ENCODE measurements around the gene ZNF853. TPM values are rescaled to one million over a fixed set of nuclear protein-coding genes. Genes with fewer than 3 reads are reported as not detected.

ZNF853 gene
- total and polyA plus RNA-seq, 4 donors: 0.04 to 3.0 (median 0.51) TPM

DNA sequence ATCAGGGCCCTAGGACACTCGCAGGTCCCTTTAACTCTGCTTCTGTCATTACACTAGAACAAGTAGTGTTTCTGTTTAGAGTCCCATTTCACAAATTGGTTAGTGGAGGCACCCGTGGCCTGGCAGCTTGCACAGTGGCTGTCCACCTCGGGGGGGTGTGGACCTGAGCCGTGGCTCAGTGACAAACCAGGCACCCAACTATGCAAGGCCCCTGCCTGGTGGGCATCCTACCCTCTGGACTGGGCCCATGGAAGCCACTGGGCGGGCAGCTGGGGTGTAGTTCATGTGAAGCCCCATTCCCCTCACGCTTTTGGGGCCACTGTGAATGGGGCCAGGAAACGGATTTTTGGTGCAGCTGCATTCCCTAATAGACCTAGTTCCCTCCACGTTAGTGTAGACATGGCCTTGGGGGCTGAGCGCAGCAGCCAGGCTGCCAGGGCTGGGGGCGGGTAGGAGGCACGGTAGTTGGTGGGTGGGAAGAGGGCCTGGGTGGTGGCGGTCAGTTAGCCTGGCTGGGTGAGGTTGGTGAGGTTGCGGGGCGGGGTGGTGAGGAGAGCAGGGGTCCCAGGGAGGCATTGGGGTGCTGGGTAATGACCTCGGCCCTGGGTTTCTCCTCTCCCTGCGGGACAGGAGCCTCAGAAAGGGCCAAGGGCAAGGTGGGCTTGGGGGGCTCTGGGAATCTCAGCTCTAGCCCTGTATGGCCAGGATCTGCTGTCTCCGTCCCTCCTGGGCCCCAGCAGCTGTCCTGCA lies 40.4 kb downstream of the ZNF853 start:
- H3K4me1 ChIP-seq (ENCODE audit: control insufficient read depth in 4 of 4, insufficient read depth in 4 of 4, low read length in 3 of 4): no peaks in the 10 kb centered on the region
- TF ChIP-seq RXRA (IDR thresholded peaks at IDR 0.05): no peak
- no peak for TF ChIP-seq FOXA1 (IDR thresholded peaks at IDR 0.05)
- TF ChIP-seq NR2F2 (IDR thresholded peaks at IDR 0.05): no peak
- TF ChIP-seq YY1 (IDR thresholded peaks at IDR 0.05): no peak
- TF ChIP-seq, protein P1, sequence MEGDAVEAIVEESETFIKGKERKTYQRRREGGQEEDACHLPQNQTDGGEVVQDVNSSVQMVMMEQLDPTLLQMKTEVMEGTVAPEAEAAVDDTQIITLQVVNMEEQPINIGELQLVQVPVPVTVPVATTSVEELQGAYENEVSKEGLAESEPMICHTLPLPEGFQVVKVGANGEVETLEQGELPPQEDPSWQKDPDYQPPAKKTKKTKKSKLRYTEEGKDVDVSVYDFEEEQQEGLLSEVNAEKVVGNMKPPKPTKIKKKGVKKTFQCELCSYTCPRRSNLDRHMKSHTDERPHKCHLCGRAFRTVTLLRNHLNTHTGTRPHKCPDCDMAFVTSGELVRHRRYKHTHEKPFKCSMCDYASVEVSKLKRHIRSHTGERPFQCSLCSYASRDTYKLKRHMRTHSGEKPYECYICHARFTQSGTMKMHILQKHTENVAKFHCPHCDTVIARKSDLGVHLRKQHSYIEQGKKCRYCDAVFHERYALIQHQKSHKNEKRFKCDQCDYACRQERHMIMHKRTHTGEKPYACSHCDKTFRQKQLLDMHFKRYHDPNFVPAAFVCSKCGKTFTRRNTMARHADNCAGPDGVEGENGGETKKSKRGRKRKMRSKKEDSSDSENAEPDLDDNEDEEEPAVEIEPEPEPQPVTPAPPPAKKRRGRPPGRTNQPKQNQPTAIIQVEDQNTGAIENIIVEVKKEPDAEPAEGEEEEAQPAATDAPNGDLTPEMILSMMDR (IDR thresholded peaks at IDR 0.05; ENCODE audit: low read depth, low read length, missing input control): no peak
- no peak for TF ChIP-seq RAD21 (IDR thresholded peaks at IDR 0.05)
- TF ChIP-seq FOXA2 (IDR thresholded peaks at IDR 0.05): no peak
- TF ChIP-seq JUND (IDR thresholded peaks at IDR 0.05): no peak
- TF ChIP-seq SP1 (IDR thresholded peaks at IDR 0.05): no peak
- TF ChIP-seq HNF4A (conservative IDR thresholded peaks at IDR 0.05): no peak
- TF ChIP-seq, protein P2, sequence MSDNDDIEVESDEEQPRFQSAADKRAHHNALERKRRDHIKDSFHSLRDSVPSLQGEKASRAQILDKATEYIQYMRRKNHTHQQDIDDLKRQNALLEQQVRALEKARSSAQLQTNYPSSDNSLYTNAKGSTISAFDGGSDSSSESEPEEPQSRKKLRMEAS (IDR thresholded peaks at IDR 0.05): no peak
- TF ChIP-seq, protein P3, sequence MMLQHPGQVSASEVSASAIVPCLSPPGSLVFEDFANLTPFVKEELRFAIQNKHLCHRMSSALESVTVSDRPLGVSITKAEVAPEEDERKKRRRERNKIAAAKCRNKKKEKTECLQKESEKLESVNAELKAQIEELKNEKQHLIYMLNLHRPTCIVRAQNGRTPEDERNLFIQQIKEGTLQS (IDR thresholded peaks at IDR 0.05): no peak
- no peak overlapping the region for H3K27ac ChIP-seq (ENCODE audit: low read depth in 1 of 2, low read length in 2 of 2)
- no peak overlapping the region for H3K4me3 ChIP-seq (ENCODE audit: low read depth in 1 of 3, low read length in 3 of 3)
- WGBS: 95% methylated on average over 17 of the region's 17 CpGs
- H3K9me3 ChIP-seq (ENCODE audit: control insufficient read depth in 4 of 4, low read length in 3 of 4): peaks cover 2 to 24% (median 8%) of the 10 kb centered on the region in 4 donors
- DNase-seq (ENCODE audit: low spot score): peak; percentile 28
- no peak overlapping the region for H3K9ac ChIP-seq (ENCODE audit: low read depth in 1 of 2, low read length in 2 of 2)
- H3K27me3 ChIP-seq (ENCODE audit: control insufficient read depth in 4 of 4, insufficient read depth in 4 of 4, low read length in 3 of 4): no peaks in the 10 kb centered on the region
- peaks cover 14 to 34% (median 19%) of the 10 kb centered on the region in 4 donors for H3K36me3 ChIP-seq (ENCODE audit: control insufficient read depth in 4 of 4, insufficient read depth in 3 of 4, low read depth in 1 of 4, low read length in 3 of 4)

DNA sequence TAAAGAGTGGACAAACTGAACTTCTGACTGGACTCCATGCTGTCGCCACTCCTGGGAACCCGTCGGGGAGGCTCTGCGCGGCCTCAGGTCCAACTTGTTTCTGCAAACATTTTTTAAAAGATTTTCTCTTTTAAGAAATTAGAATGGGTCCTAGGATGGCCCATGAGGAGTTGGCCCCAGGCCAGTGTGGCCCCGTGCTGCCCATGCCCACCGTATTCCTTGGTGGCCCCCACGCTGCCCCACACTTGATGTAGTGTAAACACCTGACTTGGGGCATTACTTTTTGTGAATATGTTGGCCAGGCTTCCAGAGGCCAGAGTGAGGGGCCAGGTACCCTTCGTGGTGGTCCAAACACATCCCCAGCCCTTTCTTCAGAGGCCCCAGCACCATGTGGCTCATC lies 41.0 kb downstream of the ZNF853 start:
- TF ChIP-seq SP1 (IDR thresholded peaks at IDR 0.05): no peak
- TF ChIP-seq FOXA1 (IDR thresholded peaks at IDR 0.05): no peak
- no peak for TF ChIP-seq EGR1 (IDR thresholded peaks at IDR 0.05; ENCODE audit: low read depth in 2 of 2)
- TF ChIP-seq JUND (IDR thresholded peaks at IDR 0.05): no peak
- TF ChIP-seq, protein P1 (IDR thresholded peaks at IDR 0.05; ENCODE audit: low read depth, low read length, missing input control): no peak
- no peak for TF ChIP-seq FOXA2 (IDR thresholded peaks at IDR 0.05)
- TF ChIP-seq, protein P4, sequence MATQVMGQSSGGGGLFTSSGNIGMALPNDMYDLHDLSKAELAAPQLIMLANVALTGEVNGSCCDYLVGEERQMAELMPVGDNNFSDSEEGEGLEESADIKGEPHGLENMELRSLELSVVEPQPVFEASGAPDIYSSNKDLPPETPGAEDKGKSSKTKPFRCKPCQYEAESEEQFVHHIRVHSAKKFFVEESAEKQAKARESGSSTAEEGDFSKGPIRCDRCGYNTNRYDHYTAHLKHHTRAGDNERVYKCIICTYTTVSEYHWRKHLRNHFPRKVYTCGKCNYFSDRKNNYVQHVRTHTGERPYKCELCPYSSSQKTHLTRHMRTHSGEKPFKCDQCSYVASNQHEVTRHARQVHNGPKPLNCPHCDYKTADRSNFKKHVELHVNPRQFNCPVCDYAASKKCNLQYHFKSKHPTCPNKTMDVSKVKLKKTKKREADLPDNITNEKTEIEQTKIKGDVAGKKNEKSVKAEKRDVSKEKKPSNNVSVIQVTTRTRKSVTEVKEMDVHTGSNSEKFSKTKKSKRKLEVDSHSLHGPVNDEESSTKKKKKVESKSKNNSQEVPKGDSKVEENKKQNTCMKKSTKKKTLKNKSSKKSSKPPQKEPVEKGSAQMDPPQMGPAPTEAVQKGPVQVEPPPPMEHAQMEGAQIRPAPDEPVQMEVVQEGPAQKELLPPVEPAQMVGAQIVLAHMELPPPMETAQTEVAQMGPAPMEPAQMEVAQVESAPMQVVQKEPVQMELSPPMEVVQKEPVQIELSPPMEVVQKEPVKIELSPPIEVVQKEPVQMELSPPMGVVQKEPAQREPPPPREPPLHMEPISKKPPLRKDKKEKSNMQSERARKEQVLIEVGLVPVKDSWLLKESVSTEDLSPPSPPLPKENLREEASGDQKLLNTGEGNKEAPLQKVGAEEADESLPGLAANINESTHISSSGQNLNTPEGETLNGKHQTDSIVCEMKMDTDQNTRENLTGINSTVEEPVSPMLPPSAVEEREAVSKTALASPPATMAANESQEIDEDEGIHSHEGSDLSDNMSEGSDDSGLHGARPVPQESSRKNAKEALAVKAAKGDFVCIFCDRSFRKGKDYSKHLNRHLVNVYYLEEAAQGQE (IDR thresholded peaks at IDR 0.05): no peak
- TF ChIP-seq, protein P2 (IDR thresholded peaks at IDR 0.05): no peak

More for the DNA sequence above, 41.0 kb downstream of the ZNF853 start:
- Histone ChIP-seq H3K9me3 (ENCODE audit: control insufficient read depth in 4 of 4, low read length in 3 of 4) (peaks cover 2 to 24% (median 8%) of the 10 kb centered on the region in 4 donors), H3K27ac (ENCODE audit: low read depth in 1 of 2, low read length in 2 of 2) (no peak overlapping the region), H3K36me3 (ENCODE audit: control insufficient read depth in 4 of 4, insufficient read depth in 3 of 4, low read depth in 1 of 4, low read length in 3 of 4) (peaks cover 11 to 30% (median 19%) of the 10 kb centered on the region in 4 donors), H3K27me3 (ENCODE audit: control insufficient read depth in 4 of 4, insufficient read depth in 4 of 4, low read length in 3 of 4) (no peaks in the 10 kb centered on the region), H3K4me1 (ENCODE audit: control insufficient read depth in 4 of 4, insufficient read depth in 4 of 4, low read length in 3 of 4) (no peaks in the 10 kb centered on the region), H3K9ac (ENCODE audit: low read depth in 1 of 2, low read length in 2 of 2) (no peak overlapping the region), H3K4me3 (ENCODE audit: low read depth in 1 of 3, low read length in 3 of 3) (no peak overlapping the region)
- WGBS: 98% methylated on average over 9 of the region's 9 CpGs
- DNase-seq (ENCODE audit: low spot score): peak; percentile 23

Data from liver (tissue), 9 donors.